Tibial nerve (tissue), 4 donors: ENCODE results near the gene RNU7-1. TPM values are rescaled to one million over a fixed set of nuclear protein-coding genes. Genes with fewer than 3 reads are reported as not detected.

ENCODE experiments used
- DNase-seq, 2 donors: peaks; one replicate each; pipeline ENCODE4 v3.0.0-alpha.2; 2019; ENCODE audit warnings: low spot score in 2 of 2
- H3K27ac ChIP-seq, 4 donors: fragments of 200-600 bp; sonication (generic) in 3 of 4; one replicate each; pipeline ENCODE4 v1.5.1; 2017 to 2019; ENCODE audit warnings: mild to moderate bottlenecking in 1 of 4
- H3K27me3 ChIP-seq, 2 donors: fragments of 200-600 bp; sonication (generic) in 1 of 2; one replicate each; pipeline versions ENCODE4 v1.5.1 to v1.6.0; 2017 to 2019
- H3K36me3 ChIP-seq, 3 donors: fragments of 200-600 bp; sonication (generic); one replicate each; pipeline ENCODE4 v1.5.1; 2018 to 2019
- H3K4me1 ChIP-seq, 4 donors: fragments of 200-600 bp; sonication (generic) in 3 of 4; one replicate each; pipeline ENCODE4 v1.5.1; 2017 to 2019
- H3K4me3 ChIP-seq, 4 donors: fragments of 200-600 bp; sonication (generic) in 3 of 4; one replicate each; pipeline ENCODE4 v1.5.1; 2017 to 2019; ENCODE audit warnings: mild to moderate bottlenecking in 1 of 4, moderate library complexity in 1 of 4
- H3K9me3 ChIP-seq, 4 donors: fragments of 200-600 bp; sonication (generic) in 3 of 4; one replicate each; pipeline ENCODE4 v1.5.1; 2017 to 2019
- CTCF ChIP-seq, 5 experiments: fragments of 200-600 bp in 3 of 5; fragments of 450-650 bp in 2 of 5; sonication (generic) in 3 of 5; IDR thresholded peaks; one replicate each; pipeline ENCODE4 v1.5.1; 2016 to 2019; ENCODE audit warnings: antibody characterized with exemption in 5 of 5, mild to moderate bottlenecking in 3 of 5, moderate library complexity in 2 of 5
- EP300 ChIP-seq, 2 donors: sonication (generic); formaldehyde crosslinking; IDR thresholded peaks; one replicate each; pipeline ENCODE4 v1.6.1; 2017; ENCODE audit warnings: antibody characterized with exemption in 2 of 2, mild to moderate bottlenecking in 1 of 2
- POLR2A ChIP-seq, 2 donors: fragments of 450-650 bp; IDR thresholded peaks; one replicate each; pipeline ENCODE4 v1.6.1; 2017; ENCODE audit warnings: antibody characterized with exemption in 2 of 2, mild to moderate bottlenecking in 2 of 2, moderate library complexity in 2 of 2
- WGBS, 2 donors: methylation state at CpG; one replicate each; pipeline ENCODE4 v1.1.5; 2018; 5-methylcytosine and 5-hydroxymethylcytosine counted together
- total RNA-seq, 4 donors: library from RNA; depleted of rRNA; stranded (reverse); fragments of >200 nt; gene quantifications; one replicate each; pipeline ENCODE4 v1.1.0, GENCODE V29; 2016

Gene RNU7-1
- total RNA-seq, 4 donors from 2014 or later, result not detected

- Histone ChIP-seq H3K36me3 (no peaks in the 10 kb centered on the region), H3K27ac (peak overlapping the region in 1 of 4 donors; percentile 80), H3K9me3 (no peaks in the 10 kb centered on the region), H3K4me3 (no peak overlapping the region), H3K27me3 (no peaks in the 10 kb centered on the region), H3K4me1 (peaks cover 0 to 55% (median 24%) of the 10 kb centered on the region in 4 donors)
- TF ChIP-seq CTCF (IDR thresholded peaks at IDR 0.05) (no peak), EP300 (IDR thresholded peaks at IDR 0.05) (no peak), POLR2A (IDR thresholded peaks at IDR 0.05) (no peak)
- WGBS, 2 donors, result 83 to 88% methylated on average over 22 of the region's 22 CpGs
- DNase-seq, result no peak
Measured at GRCh38 chr12:6955108-6956020, 11.7 kb downstream of the RNU7-1 start.

GRCh38 chr12:6956021-6956727 lies 12.6 kb downstream of the RNU7-1 start:
- no peaks in the 10 kb centered on the region for H3K9me3 ChIP-seq
- no peak for DNase-seq
- TF ChIP-seq CTCF (IDR thresholded peaks at IDR 0.05), result no peak
- TF ChIP-seq POLR2A (IDR thresholded peaks at IDR 0.05), result no peak
- TF ChIP-seq EP300 (IDR thresholded peaks at IDR 0.05), result no peak

DNA sequence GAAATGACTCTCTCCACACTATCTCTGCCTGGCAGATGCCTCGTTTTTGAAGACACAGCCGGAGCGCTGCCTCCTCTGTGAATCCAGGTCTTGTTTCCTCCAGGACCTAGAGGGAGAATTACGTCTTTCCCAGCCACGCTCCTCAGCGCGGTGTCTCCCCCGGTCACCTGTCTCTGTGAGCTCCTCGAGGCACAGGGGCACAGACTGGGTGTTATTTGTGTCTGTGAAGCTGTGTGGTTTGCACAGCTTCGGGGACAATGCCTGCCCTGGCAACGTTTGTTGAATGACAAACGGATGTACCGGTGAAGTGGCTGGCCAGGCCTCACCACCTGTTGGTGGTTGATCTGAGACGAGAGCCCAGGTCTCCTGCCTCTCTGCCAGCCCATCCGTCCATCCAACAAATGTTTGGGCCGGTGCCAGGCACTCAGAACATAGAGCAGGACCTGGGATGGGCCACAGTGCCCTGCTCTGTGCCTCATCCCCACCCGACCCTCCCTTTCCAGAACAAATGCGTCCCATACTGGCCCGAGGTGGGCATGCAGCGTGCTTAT lies 13.6 kb downstream of the RNU7-1 start:
- no peaks in the 10 kb centered on the region for H3K9me3 ChIP-seq
- H3K27ac ChIP-seq, result no peak overlapping the region
- DNase-seq, result no peak
- H3K36me3 ChIP-seq, result no peaks in the 10 kb centered on the region
- peaks cover 0 to 73% (median 38%) of the 10 kb centered on the region in 4 donors for H3K4me1 ChIP-seq
- TF ChIP-seq EP300 (IDR thresholded peaks at IDR 0.05) (no peak), POLR2A (IDR thresholded peaks at IDR 0.05) (no peak), CTCF (IDR thresholded peaks at IDR 0.05) (no peak)
- no peaks in the 10 kb centered on the region for H3K27me3 ChIP-seq
- H3K4me3 ChIP-seq, result no peak overlapping the region
- 77 to 80% methylated on average over 19 to 20 of the region's 20 CpGs for WGBS, 2 donors

More at GRCh38 chr12:6956021-6956727, 12.6 kb downstream of the RNU7-1 start:
- H3K27ac ChIP-seq, result no peak overlapping the region
- no peak overlapping the region for H3K4me3 ChIP-seq
- H3K27me3 ChIP-seq, result no peaks in the 10 kb centered on the region
- 75 to 78% methylated on average over 14 to 22 of the region's 28 CpGs for WGBS, 2 donors
- H3K36me3 ChIP-seq, result no peaks in the 10 kb centered on the region
- peaks cover 0 to 63% (median 29%) of the 10 kb centered on the region in 4 donors for H3K4me1 ChIP-seq

GRCh38 chr12:6957741-6958608 lies 14.4 kb downstream of the RNU7-1 start:
- DNase-seq, result no peak
- Histone ChIP-seq H3K9me3 (no peaks in the 10 kb centered on the region), H3K4me1 (peaks cover 0 to 79% (median 43%) of the 10 kb centered on the region in 4 donors), H3K27ac (peak overlapping the region in 2 of 4 donors; percentile 54 to 62), H3K36me3 (no peaks in the 10 kb centered on the region), H3K4me3 (no peak overlapping the region), H3K27me3 (no peaks in the 10 kb centered on the region)
- WGBS, 2 donors, result 80 to 87% methylated on average over 27 to 28 of the region's 28 CpGs
- TF ChIP-seq EP300 (IDR thresholded peaks at IDR 0.05), result no peak
- TF ChIP-seq POLR2A (IDR thresholded peaks at IDR 0.05), result no peak
- no peak for TF ChIP-seq CTCF (IDR thresholded peaks at IDR 0.05)
